Endothelial cell (in vitro differentiated cells): ENCODE results near the gene LMAN1. TPM values are rescaled to one million over a fixed set of nuclear protein-coding genes. Genes with fewer than 3 reads are reported as not detected.

Experiments
- DNase-seq: peaks from one replicate; pipeline ENCODE4 v3.0.0; 2021; ENCODE audit warnings: low spot score
- H3K27ac Mint-ChIP-seq: one replicate; pipeline ENCODE4 v1.8.0; 2021; ENCODE audit warnings: mixed read lengths, inconsistent platforms; ENCODE audit not compliant: unreplicated experiment
- H3K27me3 Mint-ChIP-seq: one replicate; pipeline ENCODE4 v1.8.0; 2021; ENCODE audit warnings: mild to moderate bottlenecking, moderate library complexity, mixed read lengths, inconsistent platforms; ENCODE audit not compliant: unreplicated experiment
- H3K36me3 Mint-ChIP-seq: one replicate; pipeline ENCODE4 v1.8.0; 2021; ENCODE audit warnings: mild to moderate bottlenecking, low read depth, mixed read lengths, inconsistent platforms; ENCODE audit not compliant: unreplicated experiment
- H3K4me1 Mint-ChIP-seq: one replicate; pipeline ENCODE4 v1.8.0; 2021; ENCODE audit warnings: mild to moderate bottlenecking, mixed read lengths, inconsistent platforms; ENCODE audit not compliant: unreplicated experiment
- H3K4me3 Mint-ChIP-seq: one replicate; pipeline ENCODE4 v1.8.0; 2021; ENCODE audit warnings: mild to moderate bottlenecking, mixed read lengths, inconsistent platforms; ENCODE audit not compliant: unreplicated experiment
- H3K9me3 Mint-ChIP-seq: one replicate; pipeline ENCODE4 v1.8.0; 2021; ENCODE audit warnings: mixed read lengths, inconsistent platforms; ENCODE audit not compliant: unreplicated experiment
- CTCF ChIP-seq: fragments of 200-600 bp; sonication (generic); IDR thresholded peaks from one replicate; pipeline ENCODE4 v1.5.0; 2021; ENCODE audit warnings: antibody characterized with exemption; ENCODE audit not compliant: unreplicated experiment
- total RNA-seq: library from RNA; stranded (reverse); fragmentation: NEBNext Ultra II Directional; extraction: Animal tissue kit (Norgen Biotek cat#: 25700); gene quantifications from one replicate; pipeline ENCODE4 v1.2.1, GENCODE V29; 2021; ENCODE audit not compliant: unreplicated experiment

Gene LMAN1
- total RNA-seq, 1 donor from 2014 or later: 38.5 TPM

- Mint-ChIP-seq H3K27me3 (no peaks in the 10 kb centered on the region), H3K4me3 (no peak overlapping the region), H3K9me3 (no peaks in the 10 kb centered on the region), H3K27ac (no peak overlapping the region), H3K4me1 (peaks cover 20% of the 10 kb centered on the region), H3K36me3 (peaks cover 9% of the 10 kb centered on the region)
- no peak for TF ChIP-seq CTCF
- no peak for DNase-seq
Measured at GRCh38 chr18:59340312-59340711, 18.8 kb downstream of the LMAN1 start.

- Mint-ChIP-seq H3K9me3 (no peaks in the 10 kb centered on the region), H3K36me3 (no peaks in the 10 kb centered on the region), H3K27me3 (no peaks in the 10 kb centered on the region), H3K4me1 (no peaks in the 10 kb centered on the region), H3K27ac (no peak overlapping the region), H3K4me3 (no peak overlapping the region)
- TF ChIP-seq CTCF: no peak
- no peak for DNase-seq
Measured at GRCh38 chr18:59332986-59333385, 26.1 kb downstream of the LMAN1 start.

- DNase-seq: no peak
- Mint-ChIP-seq H3K36me3 (no peaks in the 10 kb centered on the region), H3K4me1 (no peaks in the 10 kb centered on the region), H3K27me3 (no peaks in the 10 kb centered on the region), H3K4me3 (no peak overlapping the region), H3K27ac (no peak overlapping the region), H3K9me3 (no peaks in the 10 kb centered on the region)
- no peak for TF ChIP-seq CTCF
Measured at GRCh38 chr18:59328683-59329082, 30.4 kb downstream of the LMAN1 start.

DNA sequence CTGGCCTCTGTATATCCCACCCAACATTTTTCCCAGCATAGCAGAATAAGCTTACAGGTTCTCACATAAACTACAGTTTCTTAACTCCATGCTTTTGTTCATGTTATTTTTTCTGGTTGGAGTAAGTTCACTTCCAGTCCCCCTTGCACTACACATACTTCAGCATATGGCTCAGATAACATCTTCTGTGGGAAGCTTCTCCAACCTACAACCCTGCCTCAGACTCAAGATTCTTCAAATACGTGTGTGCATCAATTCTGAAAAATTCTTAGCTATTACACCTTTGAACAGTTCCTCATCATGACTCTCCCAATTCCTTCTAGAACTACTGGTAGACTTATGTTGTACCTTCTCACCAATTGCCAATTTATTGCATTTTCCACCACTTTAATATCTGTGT, 33.1 kb downstream of the LMAN1 start:
- H3K27me3 Mint-ChIP-seq: no peaks in the 10 kb centered on the region
- no peaks in the 10 kb centered on the region for H3K9me3 Mint-ChIP-seq
- no peaks in the 10 kb centered on the region for H3K36me3 Mint-ChIP-seq
- no peaks in the 10 kb centered on the region for H3K4me1 Mint-ChIP-seq
- TF ChIP-seq CTCF: no peak
- DNase-seq: no peak
- H3K4me3 Mint-ChIP-seq: no peak overlapping the region
- H3K27ac Mint-ChIP-seq: no peak overlapping the region

DNA sequence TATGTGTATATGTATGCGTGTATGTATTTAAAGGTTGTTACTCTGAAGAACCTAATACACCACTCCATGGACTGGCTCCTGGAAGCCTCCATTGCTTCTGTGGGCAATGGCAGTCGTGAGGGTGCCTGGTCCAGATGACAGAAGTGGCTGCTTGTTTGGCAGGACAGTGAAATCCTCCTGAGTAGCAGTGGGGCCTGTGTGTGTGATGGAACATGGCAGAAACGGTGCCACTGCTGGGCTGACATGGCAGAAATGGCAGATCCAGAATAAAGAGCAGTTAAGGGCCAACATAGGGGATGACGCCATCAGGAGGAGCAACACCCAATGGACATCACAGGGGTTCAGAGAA, 34.5 kb downstream of the LMAN1 start:
- no peaks in the 10 kb centered on the region for H3K27me3 Mint-ChIP-seq
- H3K27ac Mint-ChIP-seq: no peak overlapping the region

More for the DNA sequence above, 34.5 kb downstream of the LMAN1 start:
- H3K36me3 Mint-ChIP-seq: no peaks in the 10 kb centered on the region
- no peak overlapping the region for H3K4me3 Mint-ChIP-seq
- no peak for TF ChIP-seq CTCF
- no peaks in the 10 kb centered on the region for H3K4me1 Mint-ChIP-seq
- DNase-seq: no peak
- H3K9me3 Mint-ChIP-seq: no peaks in the 10 kb centered on the region
